ENCODE measurements around the gene H3-3A. TPM values are rescaled to one million over a fixed set of nuclear protein-coding genes. Genes with fewer than 3 reads are reported as not detected.
A peak's percentile ranks its signal among the peaks of the same experiment; 100 is the strongest.

The H3-3A gene
- total and polyA plus RNA-seq, 7 experiments from 2014 or later, result 388 to 832 (median 498) TPM

DNA sequence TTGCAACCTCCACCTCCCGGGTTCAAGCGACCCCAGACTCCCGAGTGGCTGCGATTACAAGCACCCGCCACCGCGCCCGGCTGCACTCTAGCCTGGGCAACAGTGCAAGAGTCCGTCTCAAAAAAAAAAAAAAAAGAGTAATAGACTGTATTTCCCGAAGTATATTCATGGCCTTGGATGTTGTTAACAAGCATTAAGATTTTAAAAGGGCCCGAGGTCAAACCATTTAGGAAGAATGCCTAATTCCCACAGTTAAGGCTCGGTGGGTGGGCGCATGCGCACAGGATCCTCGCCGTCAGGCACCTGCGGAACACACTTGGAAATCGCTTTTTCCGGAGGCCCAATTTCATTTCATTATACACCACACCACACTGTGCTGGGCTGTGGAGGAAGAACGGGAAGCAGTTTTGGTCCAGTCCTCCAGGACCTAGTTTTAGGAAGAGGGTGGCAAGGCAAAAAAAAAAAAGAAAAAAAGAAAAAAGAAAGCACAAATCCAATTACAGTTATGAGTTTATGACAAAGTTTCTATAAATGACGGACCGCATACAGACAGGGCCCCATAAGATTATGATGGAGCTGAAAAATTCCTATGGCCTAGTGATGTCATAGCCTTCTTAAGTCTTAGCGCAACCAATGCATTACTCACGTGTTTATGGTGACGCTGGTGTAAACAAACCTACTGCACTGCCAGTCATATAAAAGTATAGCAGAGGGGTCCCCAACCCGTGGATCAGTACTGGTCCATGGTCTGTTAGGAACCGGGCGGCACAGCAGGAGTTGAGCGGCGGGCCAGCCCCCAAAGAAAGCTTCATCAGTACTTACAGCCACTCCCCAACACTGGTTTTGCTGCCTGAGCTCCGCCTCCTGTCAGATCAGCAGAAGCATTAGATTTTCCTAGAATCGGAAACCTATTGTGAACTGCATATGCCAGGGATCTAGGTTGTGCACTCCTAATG, 38.2 kb downstream of the H3-3A start:
- ChIA-PET POLR2A (interaction anchor here (0.6 to 2.7 kb wide), 4 partner anchors 34 to 101 kb away, joined by 3 to 8 read pairs (median 6); partner anchors contain the start of genes H3-3A and SDE2), CTCF (interaction anchor here (0.9 kb wide), 1 partner anchor 36 kb away, joined by 3 read pairs; no protein-coding TSS in a partner anchor)
- peak overlapping the region; percentile 42 for H3K27ac ChIP-seq (ENCODE audit: low read depth, low read length)
- no peaks in the 10 kb centered on the region for H3K9me3 ChIP-seq (ENCODE audit: control insufficient read depth in 2 of 3, low read length in 3 of 3)
- H3K9me3 Mint-ChIP-seq, result no peaks in the 10 kb centered on the region
- H3K36me3 ChIP-seq (ENCODE audit: control insufficient read depth in 2 of 3, insufficient read depth in 3 of 3, low read length in 3 of 3), result no peaks in the 10 kb centered on the region
- no peaks in the 10 kb centered on the region for H3K36me3 Mint-ChIP-seq
- peak overlapping the region in 7 of 9 donors; percentile 17 to 89 (median 76) for H3K27ac Mint-ChIP-seq
- peaks cover 0 to 15% (median 4%) of the 10 kb centered on the region in 5 donors for H3K27me3 Mint-ChIP-seq
- intact Hi-C loops (cut with micrococcal nuclease), result loop anchor here (1.0 to 2.0 kb wide), 3 partner anchors 9 to 18 kb away; no protein-coding TSS in a partner anchor
- H3K4me1 Mint-ChIP-seq, result peaks cover 7 to 17% (median 13%) of the 10 kb centered on the region in 7 donors
- H3K27me3 ChIP-seq (ENCODE audit: control insufficient read depth in 2 of 2, insufficient read depth in 2 of 2, low read length in 2 of 2), result no peaks in the 10 kb centered on the region
- no peaks in the 10 kb centered on the region for H3K4me1 ChIP-seq (ENCODE audit: control insufficient read depth in 2 of 2, insufficient read depth in 2 of 2, low read length in 2 of 2)
- ATAC-seq (peak; percentile 70), DNase-seq (peak in 6 of 9 donors; percentile 31 to 56 (median 44))
- peak overlapping the region; percentile 82 to 94 (median 88) for H3K4me3 Mint-ChIP-seq
- H3K4me3 ChIP-seq (ENCODE audit: low read length), result peak overlapping the region; percentile 58

- ATAC-seq, result no peak
- H3K27me3 ChIP-seq (ENCODE audit: control insufficient read depth in 2 of 2, insufficient read depth in 2 of 2, low read length in 2 of 2), result no peaks in the 10 kb centered on the region
- Mint-ChIP-seq H3K27ac (peak overlapping the region in 1 of 9 donors; percentile 70), H3K9me3 (no peaks in the 10 kb centered on the region), H3K27me3 (peaks cover 0 to 4% (median 0%) of the 10 kb centered on the region in 5 donors), H3K4me3 (no peak overlapping the region), H3K4me1 (peaks cover 12 to 30% (median 23%) of the 10 kb centered on the region in 7 donors), H3K36me3 (no peaks in the 10 kb centered on the region)
- H3K4me3 ChIP-seq (ENCODE audit: low read length), result no peak overlapping the region
- no peaks in the 10 kb centered on the region for H3K36me3 ChIP-seq (ENCODE audit: control insufficient read depth in 2 of 3, insufficient read depth in 3 of 3, low read length in 3 of 3)
- POLR2A ChIA-PET, result no interaction called here
- DNase-seq, result no peak
- H3K27ac ChIP-seq (ENCODE audit: low read depth, low read length), result no peak overlapping the region
- CTCF ChIA-PET, result interaction anchor here (1.0 to 1.5 kb wide), 2 partner anchors 40 to 42 kb away, joined by 3 read pairs; partner anchors contain the start of gene H3-3A
- no peaks in the 10 kb centered on the region for H3K4me1 ChIP-seq (ENCODE audit: control insufficient read depth in 2 of 2, insufficient read depth in 2 of 2, low read length in 2 of 2)
- intact Hi-C loops (cut with micrococcal nuclease), result loop anchor here in 1 of 2 donors (5.0 kb wide), 1 partner anchor 677 kb away; the partner anchor contains the start of gene LBR
- H3K9me3 ChIP-seq (ENCODE audit: control insufficient read depth in 2 of 3, low read length in 3 of 3), result no peaks in the 10 kb centered on the region
Observed at GRCh38 chr1:226104671-226105121, 42.2 kb downstream of the H3-3A start.

GRCh38 chr1:226107471-226108460, 45.2 kb downstream of the H3-3A start:
- Mint-ChIP-seq H3K4me3 (peak overlapping the region in 1 of 10 donors; percentile 69), H3K9me3 (no peaks in the 10 kb centered on the region)

GRCh38 chr1:226108935-226109828, 46.7 kb downstream of the H3-3A start:
- peaks cover 0 to 6% (median 0%) of the 10 kb centered on the region in 5 donors for H3K27me3 Mint-ChIP-seq
- no peaks in the 10 kb centered on the region for H3K36me3 Mint-ChIP-seq
- H3K27me3 ChIP-seq (ENCODE audit: control insufficient read depth in 2 of 2, insufficient read depth in 2 of 2, low read length in 2 of 2), result no peaks in the 10 kb centered on the region
- intact Hi-C loops (cut with micrococcal nuclease), result loop anchor here (1.0 to 5.0 kb wide), 5 partner anchors 8 to 682 kb away; partner anchors contain the start of genes LBR (in 1 of the 2) and SDE2 (in 1 of the 2)
- peak overlapping the region; percentile 85 to 93 (median 89) for H3K27ac Mint-ChIP-seq
- ChIA-PET CTCF (interaction anchor here (1.0 to 2.1 kb wide), 4 partner anchors 15 to 44 kb away, joined by 3 to 9 read pairs (median 4); no protein-coding TSS in a partner anchor), POLR2A (interaction anchor here (0.7 to 3.4 kb wide), 11 partner anchors 8 to 47 kb away, joined by 3 to 26 read pairs (median 4); partner anchors contain the start of gene H3-3A)
- H3K27ac ChIP-seq (ENCODE audit: low read depth, low read length), result peak overlapping the region; percentile 59
- no peaks in the 10 kb centered on the region for H3K9me3 Mint-ChIP-seq
- H3K4me1 Mint-ChIP-seq, result peaks cover 7 to 26% (median 21%) of the 10 kb centered on the region in 7 donors
- ATAC-seq (no peak), DNase-seq (no peak)
- peak overlapping the region; percentile 33 for H3K4me3 ChIP-seq (ENCODE audit: low read length)
- H3K36me3 ChIP-seq (ENCODE audit: control insufficient read depth in 2 of 3, insufficient read depth in 3 of 3, low read length in 3 of 3), result no peaks in the 10 kb centered on the region
- no peaks in the 10 kb centered on the region for H3K4me1 ChIP-seq (ENCODE audit: control insufficient read depth in 2 of 2, insufficient read depth in 2 of 2, low read length in 2 of 2)
- H3K4me3 Mint-ChIP-seq, result peak overlapping the region; percentile 88 to 96 (median 92)
- H3K9me3 ChIP-seq (ENCODE audit: control insufficient read depth in 2 of 3, low read length in 3 of 3), result no peaks in the 10 kb centered on the region

More at GRCh38 chr1:226107471-226108460, 45.2 kb downstream of the H3-3A start:
- no peak overlapping the region for H3K27ac ChIP-seq (ENCODE audit: low read depth, low read length)
- no peaks in the 10 kb centered on the region for H3K4me1 ChIP-seq (ENCODE audit: control insufficient read depth in 2 of 2, insufficient read depth in 2 of 2, low read length in 2 of 2)
- Mint-ChIP-seq H3K36me3 (no peaks in the 10 kb centered on the region), H3K4me1 (peaks cover 7 to 26% (median 21%) of the 10 kb centered on the region in 7 donors), H3K27ac (peak overlapping the region in 8 of 9 donors; percentile 10 to 79 (median 63)), H3K27me3 (peaks cover 0 to 3% (median 0%) of the 10 kb centered on the region in 5 donors)
- DNase-seq (no peak), ATAC-seq (no peak)
- H3K36me3 ChIP-seq (ENCODE audit: control insufficient read depth in 2 of 3, insufficient read depth in 3 of 3, low read length in 3 of 3), result no peaks in the 10 kb centered on the region
- no peaks in the 10 kb centered on the region for H3K9me3 ChIP-seq (ENCODE audit: control insufficient read depth in 2 of 3, low read length in 3 of 3)
- POLR2A ChIA-PET, result interaction anchor here (0.6 to 3.1 kb wide), 8 partner anchors 17 to 108 kb away, joined by 3 to 21 read pairs (median 4); partner anchors contain the start of gene H3-3A
- CTCF ChIA-PET, result interaction anchor here (1.0 to 2.1 kb wide), 4 partner anchors 14 to 43 kb away, joined by 3 to 9 read pairs (median 4); no protein-coding TSS in a partner anchor
- no peak overlapping the region for H3K4me3 ChIP-seq (ENCODE audit: low read length)
- H3K27me3 ChIP-seq (ENCODE audit: control insufficient read depth in 2 of 2, insufficient read depth in 2 of 2, low read length in 2 of 2), result no peaks in the 10 kb centered on the region
- intact Hi-C loops (cut with micrococcal nuclease), result loop anchor here in 1 of 2 donors (5.0 kb wide), 1 partner anchor 680 kb away; the partner anchor contains the start of gene LBR

DNA sequence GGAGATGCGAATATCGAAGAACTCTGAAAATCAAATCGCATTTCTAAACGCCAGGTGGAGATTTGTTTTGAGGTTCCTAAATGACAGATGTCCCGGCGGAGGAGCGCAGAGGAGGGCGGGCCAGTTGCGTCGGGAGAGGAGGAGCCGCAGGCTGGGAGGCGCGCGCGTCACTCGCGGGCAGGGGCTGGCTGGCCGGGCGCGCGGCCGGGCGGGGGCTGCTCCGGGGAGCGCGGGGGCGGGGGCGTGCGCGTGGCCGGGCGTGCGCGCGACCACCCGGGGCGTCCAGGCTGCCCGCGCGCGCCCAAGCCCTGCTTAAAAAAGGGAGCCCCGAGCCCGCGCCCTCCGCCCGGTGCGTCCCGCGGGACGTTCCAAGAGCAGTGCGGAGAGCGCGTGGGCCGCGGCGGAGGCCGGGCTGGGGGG, 47.3 kb downstream of the H3-3A start:
- ATAC-seq (peak; percentile 92), DNase-seq (peak; percentile 44 to 84 (median 59))
- Histone ChIP-seq H3K4me1 (ENCODE audit: control insufficient read depth in 2 of 2, insufficient read depth in 2 of 2, low read length in 2 of 2) (no peaks in the 10 kb centered on the region), H3K9me3 (ENCODE audit: control insufficient read depth in 2 of 3, low read length in 3 of 3) (no peaks in the 10 kb centered on the region), H3K27me3 (ENCODE audit: control insufficient read depth in 2 of 2, insufficient read depth in 2 of 2, low read length in 2 of 2) (no peaks in the 10 kb centered on the region), H3K27ac (ENCODE audit: low read depth, low read length) (peak overlapping the region; percentile 67), H3K4me3 (ENCODE audit: low read length) (peak overlapping the region; percentile 59), H3K36me3 (ENCODE audit: control insufficient read depth in 2 of 3, insufficient read depth in 3 of 3, low read length in 3 of 3) (no peaks in the 10 kb centered on the region)
- H3K9me3 Mint-ChIP-seq, result no peaks in the 10 kb centered on the region
- H3K36me3 Mint-ChIP-seq, result no peaks in the 10 kb centered on the region
- peaks cover 0 to 6% (median 0%) of the 10 kb centered on the region in 5 donors for H3K27me3 Mint-ChIP-seq
- H3K4me3 Mint-ChIP-seq, result peak overlapping the region; percentile 88 to 96 (median 92)
- intact Hi-C loops (cut with micrococcal nuclease), result loop anchor here (1.0 to 5.0 kb wide), 6 partner anchors 9 to 683 kb away; partner anchors contain the start of genes LBR (in 1 of the 2) and SDE2 (in 1 of the 2)
- H3K4me1 Mint-ChIP-seq, result peaks cover 7 to 26% (median 21%) of the 10 kb centered on the region in 7 donors
- CTCF ChIA-PET, result interaction anchor here (1.0 to 2.1 kb wide), 2 partner anchors 43 to 45 kb away, joined by 3 to 5 read pairs; no protein-coding TSS in a partner anchor
- H3K27ac Mint-ChIP-seq, result peak overlapping the region; percentile 85 to 93 (median 89)
- POLR2A ChIA-PET, result interaction anchor here (0.8 to 3.4 kb wide), 10 partner anchors 9 to 110 kb away, joined by 3 to 26 read pairs (median 4); partner anchors contain the start of gene H3-3A

All from naive thymus-derived CD4-positive, alpha-beta T cell (primary cell).